GM21390 (cell line): ENCODE measurements around the gene HAGHL.

Experiments used
- ATAC-seq: cut with Tn5 transposase; IDR thresholded peaks from one replicate; pipeline ENCODE4 v1.9.1; 2021; ENCODE audit not compliant: unreplicated experiment

HAGHL gene

DNA sequence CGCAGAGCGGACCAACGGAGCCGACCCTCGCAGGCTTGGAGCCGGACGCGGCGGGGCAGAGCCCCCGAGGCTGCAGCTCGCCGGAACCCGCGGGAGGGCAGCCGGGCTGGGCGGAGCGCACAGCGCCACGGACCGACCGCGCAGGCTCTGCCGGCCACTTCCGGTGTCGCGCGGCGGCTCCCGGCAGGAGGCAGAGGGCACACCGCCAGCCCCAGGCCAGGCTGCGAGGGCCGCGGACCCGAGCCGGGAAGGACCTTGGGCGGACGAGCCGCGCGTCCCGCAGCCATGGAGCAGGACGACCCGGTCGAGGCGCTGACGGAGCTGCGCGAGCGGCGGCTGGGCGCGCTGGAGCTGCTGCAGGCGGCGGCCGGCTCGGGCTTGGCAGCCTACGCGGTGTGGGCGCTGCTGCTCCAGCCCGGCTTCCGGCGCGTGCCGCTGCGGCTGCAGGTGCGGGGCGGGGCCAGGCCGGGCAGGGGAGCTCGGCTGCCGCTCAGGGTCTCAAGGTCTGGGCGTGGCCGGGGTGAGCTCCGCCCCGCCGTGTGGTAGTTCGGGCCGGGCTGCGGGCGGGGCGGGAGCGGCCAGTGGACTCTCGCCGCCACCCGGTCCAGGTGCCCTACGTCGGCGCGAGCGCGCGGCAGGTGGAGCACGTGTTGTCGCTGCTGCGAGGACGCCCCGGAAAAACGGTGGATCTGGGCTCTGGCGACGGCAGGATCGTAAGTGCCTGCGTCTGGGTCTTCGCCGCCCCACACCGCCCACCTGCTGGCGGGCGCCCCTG is 5.7 kb upstream of the HAGHL start, which contains the start of gene ANTKMT:
TSS of gene ANTKMT (plus strand) at position 157 of the 775 bp plus-strand sequence. CDS start at position 286, 129 bp downstream.
- peak; percentile 60 for ATAC-seq

- no peak for ATAC-seq
Observed at GRCh38 chr16:721765-722540, 5.0 kb upstream of the HAGHL start.

GRCh38 chr16:722835-723633 is 3.9 kb upstream of the HAGHL start:
- no peak for ATAC-seq

- no peak for ATAC-seq
Observed at GRCh38 chr16:723695-724094, 3.2 kb upstream of the HAGHL start.

DNA sequence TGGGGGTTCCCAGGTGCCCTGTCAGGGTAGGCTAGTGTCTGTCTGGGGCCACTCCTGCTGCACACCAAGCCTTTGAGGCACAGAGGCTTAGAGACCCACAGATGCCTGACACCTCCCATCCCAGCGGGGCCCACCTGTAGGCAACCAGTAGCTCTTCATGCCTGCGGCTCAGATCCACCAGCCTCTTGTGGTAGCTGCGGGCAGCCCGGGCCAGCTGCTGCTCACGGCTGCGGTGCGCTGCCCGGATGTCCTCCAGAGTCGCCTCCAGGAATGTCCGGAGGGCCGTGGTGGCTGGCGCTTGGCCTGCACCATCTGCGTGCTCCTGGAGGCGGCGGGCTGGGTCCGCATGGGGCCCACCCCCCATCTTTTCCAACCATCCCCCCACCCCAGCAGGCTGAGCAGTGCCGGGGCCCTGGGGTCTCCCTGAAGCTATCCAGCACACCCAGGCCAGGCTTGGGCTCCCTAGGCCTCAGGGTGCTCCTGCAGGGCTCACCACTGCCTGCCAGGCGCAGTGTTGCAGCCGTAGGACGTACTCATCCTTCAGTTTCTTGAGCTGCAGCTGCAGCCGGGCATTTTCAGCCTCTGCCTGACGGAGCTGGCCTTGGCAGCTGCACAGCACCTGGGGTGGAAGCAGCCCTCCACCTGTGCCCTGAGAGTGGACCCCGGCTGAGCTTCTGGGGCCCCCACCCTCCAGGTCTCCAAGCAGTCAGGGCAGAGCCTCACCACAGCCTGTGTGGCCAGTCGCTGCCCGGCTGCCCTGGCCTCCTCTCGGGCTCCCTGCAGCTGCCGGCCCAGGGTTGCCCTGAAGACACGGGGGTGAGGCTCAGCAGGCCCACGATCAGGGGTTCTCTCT is 2.5 kb upstream of the HAGHL start:
- ATAC-seq: no peak

DNA sequence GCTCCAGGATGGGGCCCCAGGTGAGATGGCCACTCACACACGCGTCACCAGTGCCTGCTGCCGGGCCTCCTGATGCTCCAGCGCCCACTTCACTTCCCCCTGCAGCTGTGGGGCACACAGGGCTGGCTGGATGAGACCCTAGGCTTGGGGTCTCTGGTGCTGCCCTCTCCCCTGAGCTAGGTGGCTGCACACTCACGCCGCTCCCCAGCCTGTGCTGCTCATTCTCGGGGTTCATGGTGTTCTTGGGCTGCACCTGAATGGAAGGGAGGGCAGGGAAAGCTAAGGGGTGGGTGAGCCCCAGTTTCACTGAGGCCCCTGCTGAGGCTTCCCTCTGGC is 1.9 kb upstream of the HAGHL start:
- ATAC-seq: no peak

DNA sequence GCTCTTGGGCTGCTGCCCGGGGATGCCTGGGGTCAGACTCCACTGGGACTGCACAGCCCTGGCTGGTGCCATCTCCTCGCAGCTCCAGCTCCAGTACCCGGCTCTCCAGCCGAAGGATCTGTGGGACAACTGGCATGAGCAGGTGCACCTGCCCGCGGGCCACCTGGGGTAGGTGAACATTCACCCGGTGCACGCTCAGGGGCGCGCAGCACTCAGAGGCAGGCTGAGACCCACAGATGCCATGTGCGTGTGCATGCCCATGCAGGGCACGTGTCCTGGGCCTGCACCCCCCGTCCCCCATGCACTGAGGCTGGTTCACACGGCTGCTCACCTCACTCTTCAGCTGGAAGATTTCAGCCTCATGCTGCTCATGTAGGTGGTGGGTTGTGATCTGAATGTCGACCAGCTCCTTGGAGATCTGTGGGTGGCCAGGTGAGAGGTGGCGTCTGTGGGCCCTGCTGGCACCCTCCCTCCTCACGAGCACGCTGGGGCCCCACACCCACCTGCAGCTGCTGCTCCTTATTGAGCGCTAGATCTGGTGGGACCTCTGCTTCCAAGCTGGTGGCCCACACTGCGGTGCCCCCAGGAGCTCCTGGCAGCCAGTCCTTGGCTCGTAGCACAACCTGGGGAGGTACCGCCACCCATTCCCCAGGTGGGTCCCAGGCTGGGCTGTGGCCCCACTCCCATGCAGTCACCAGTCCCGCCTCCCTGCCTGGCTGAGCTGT is 1.3 kb upstream of the HAGHL start:
- no peak for ATAC-seq

GRCh38 chr16:726188-726437 is 793 bp upstream of the HAGHL start:
- ATAC-seq: no peak

- no peak for ATAC-seq
Observed at GRCh38 chr16:727291-727977, 528 bp downstream of the HAGHL start.

DNA sequence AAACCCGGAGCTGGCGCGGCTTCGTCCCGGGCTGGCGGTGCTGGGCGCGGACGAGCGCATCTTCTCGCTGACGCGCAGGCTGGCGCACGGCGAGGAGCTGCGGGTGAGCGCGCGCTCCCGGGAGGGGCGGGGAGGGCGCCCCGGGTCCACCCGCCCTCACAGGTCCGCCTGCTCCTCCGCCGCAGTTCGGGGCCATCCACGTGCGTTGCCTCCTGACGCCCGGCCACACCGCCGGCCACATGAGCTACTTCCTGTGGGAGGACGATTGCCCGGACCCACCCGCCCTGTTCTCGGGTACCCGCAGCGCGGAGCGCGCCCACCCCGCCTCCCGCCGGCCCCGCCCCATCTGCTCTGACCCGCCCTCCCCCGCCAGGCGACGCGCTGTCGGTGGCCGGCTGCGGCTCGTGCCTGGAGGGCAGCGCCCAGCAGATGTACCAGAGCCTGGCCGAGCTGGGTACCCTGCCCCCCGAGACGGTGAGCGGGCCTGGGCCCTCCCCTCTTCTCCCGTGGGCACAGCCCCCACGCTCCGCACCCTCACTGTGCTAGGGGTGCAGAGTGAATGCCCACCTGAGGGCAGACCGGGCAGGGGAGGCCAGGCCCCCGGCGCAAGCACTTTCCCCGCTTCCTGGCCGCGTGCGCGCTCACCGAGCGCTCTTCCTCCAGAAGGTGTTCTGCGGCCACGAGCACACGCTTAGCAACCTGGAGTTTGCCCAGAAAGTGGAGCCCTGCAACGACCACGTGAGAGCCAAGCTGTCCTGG is 1.4 kb downstream of the HAGHL start:
- ATAC-seq: no peak

- no peak for ATAC-seq
Observed at GRCh38 chr16:728890-729744, 2.2 kb downstream of the HAGHL start.

DNA sequence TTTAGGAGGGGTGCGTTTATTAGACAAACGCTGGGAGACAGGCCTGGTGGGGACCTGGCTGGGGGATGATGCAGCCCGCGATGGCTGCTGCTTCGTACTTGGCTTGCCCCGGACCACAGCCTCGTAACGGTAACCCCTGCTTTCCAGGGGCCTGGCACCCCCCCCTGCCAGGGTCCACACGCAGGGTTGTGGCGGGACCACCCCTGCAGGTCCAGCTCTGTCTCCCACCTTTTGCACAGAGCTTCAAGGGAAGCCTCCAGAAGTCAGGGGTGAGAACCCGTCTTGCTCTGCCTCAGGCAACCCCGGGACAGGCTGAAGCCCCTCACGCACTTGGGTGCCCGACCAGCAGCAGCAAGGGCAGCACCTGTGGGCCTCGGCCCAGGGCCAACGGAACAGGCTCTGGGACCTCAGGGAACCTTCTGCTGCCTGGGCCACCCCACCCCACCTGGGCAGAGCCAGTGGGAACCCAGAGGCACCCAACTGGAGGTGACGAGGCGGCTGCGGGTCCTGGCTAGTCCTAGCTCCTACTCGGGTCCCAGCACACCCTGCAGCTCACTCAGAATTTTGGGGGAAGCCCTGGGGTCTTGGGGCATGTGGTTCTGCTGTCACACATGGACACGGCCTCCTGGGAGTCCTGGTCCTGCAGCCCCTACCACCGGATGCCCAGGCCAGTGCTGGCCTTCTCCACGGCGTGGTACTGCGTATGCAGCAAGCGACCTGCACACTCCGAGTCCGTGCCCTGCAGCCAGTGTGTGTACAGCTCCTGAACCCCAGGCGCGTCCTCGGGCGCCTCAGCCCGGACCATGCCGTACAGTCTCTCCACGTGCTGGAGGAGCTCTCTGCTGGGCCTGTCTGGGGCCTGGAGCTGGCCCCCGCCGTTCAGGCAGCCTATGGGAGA is 3.1 kb downstream of the HAGHL start:
- no peak for ATAC-seq

- no peak for ATAC-seq
Observed at GRCh38 chr16:730666-731509, 4.0 kb downstream of the HAGHL start.

- no peak for ATAC-seq
Observed at GRCh38 chr16:732332-732731, 5.4 kb downstream of the HAGHL start.

DNA sequence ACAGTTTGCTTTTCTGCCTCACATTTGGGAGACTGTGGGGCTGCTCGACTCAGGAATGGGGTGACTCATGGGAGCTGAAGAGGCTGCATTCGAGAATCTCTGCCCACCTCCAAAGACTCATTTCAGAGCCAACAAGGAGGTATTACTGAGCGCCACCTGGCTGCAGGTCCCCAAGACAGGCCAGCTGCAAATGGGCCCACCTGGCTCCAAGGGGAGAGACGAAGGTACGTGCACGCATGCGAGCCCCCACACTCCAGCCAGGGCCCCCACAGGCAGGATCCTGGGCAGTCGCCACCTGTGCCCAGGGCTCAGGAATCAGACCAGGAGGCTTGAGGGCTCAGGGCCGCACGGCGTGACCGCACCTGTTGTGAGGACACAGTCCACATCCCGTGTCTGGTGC is 6.0 kb downstream of the HAGHL start:
- no peak for ATAC-seq
